Bone marrow (tissue), 2 donors: ENCODE measurements around the gene AREL1.

Source experiments
- DNase-seq, 2 donors: peaks; one replicate each; lab custom pipeline; 2025; lab: John Stamatoyannopoulos, UW

The AREL1 gene

DNA sequence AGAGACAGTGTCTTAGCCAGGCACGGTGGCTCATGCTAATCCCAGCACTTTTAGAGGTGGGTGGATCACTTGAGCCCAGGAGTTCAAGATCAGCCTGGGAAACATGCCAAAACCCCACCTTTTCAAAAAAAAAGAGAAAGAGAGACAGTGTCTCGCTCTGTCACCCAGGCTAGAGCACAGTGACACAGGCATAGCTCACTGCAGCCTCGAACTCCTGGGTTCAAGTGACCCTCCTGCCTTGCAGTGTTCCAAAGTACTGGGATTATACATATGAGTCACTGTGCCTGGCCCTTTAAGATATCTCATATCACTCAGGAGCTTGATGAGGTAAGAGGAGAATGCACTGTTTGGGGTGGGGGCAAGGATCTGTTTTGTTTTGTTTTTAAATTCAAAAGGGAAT lies 52.7 kb downstream of the AREL1 start:
- DNase-seq: no peak

DNA sequence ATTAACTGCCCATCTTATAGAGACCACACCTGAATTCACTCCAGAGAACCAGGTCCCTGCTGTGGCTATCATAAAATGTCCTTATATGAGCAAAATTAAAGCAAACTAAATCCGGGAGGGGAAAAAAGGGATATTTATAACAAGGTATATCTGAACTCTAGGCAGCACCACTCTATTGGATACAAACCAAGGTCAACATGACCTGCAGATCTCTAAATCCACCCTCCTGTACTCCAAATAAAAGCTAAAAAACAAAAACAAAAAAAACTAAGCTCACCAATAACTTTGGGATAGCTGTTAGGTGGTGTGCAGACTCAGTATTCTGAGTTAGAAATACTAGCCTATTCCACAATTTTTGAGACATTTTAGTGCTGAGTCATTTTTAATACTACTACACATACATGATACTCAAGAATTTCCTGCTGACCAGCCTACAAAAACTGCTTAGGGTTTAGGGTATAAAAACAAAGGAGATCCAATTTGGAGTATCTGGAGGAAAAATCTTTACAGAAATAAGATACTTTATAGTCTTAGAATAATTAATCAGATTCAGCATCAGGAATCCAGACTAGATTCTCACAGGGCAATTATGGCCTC lies 54.2 kb downstream of the AREL1 start:
- DNase-seq: no peak

DNA sequence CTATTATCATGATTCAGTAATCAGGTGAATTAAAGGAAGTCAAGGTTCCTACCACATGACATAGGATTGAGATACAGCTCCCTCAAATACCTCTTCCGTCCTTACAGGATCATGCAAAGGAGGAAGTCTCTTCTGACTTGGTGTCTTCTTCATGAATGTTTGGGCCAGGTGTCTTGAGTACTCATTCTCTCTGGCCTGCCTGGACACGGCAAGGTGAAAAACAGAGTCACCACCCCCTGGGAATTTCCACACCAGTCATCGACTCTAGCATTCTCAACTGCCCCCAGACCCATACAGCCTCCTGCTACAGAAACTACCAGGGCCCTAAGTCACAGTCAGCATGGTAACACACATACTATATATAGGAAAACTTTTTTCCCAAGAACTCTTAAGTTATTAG lies 55.9 kb downstream of the AREL1 start:
- DNase-seq: no peak

DNA sequence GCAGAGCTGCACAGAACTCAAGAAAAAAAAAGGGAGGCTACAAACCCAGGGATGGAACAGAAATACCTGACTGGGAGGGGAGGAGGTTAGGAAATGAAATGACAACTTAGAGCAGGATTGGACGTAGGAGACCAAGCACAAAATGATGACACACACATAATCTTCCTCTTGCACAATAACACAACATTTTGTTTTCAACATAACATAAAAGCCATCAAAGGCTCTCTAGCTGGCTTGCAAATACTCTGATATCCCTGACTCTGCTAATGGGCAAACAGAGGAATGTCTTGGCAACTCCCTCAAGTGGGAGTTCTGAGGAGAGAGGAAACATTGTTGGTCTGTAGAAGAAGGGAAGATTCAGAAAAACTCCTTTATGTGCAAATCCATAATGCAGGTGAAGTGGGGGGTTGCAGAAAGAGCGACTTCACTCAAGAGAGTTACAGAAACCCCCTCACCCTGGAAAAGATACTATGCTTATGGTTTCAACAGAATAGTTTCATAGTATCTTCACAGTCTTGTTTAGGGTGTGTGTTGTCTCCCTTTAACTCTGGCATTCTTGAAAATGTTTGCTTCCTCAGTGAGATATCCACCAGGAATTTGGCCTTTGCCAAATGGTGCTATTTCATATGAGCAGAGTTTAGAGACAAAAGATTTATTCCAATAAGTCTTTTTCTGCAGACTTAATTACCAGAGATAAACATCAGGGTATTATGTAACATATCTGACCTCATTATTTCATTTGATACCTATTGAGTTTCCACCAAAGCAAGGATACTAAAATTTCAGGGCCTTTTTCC lies 57.1 kb downstream of the AREL1 start:
- DNase-seq: no peak

DNA sequence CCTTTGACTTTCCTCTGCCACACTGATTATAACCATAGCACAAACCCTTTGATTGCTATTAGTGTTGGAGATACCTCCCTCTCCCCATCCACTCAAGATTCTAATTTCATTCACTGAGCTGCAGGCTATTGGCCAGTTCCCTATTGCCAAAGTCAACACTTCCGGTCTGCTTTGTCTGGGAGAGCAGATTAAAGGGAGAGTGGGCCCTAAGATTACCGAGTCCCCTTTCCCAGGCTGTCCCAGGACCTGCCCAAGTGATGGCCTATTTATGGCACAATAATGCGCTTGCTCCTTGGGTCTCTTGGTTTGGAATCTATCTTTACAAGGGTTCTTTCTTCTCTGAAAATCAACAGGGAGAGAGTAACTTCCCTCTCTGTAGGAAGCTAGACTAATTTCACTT lies 57.9 kb downstream of the AREL1 start:
- no peak for DNase-seq

DNA sequence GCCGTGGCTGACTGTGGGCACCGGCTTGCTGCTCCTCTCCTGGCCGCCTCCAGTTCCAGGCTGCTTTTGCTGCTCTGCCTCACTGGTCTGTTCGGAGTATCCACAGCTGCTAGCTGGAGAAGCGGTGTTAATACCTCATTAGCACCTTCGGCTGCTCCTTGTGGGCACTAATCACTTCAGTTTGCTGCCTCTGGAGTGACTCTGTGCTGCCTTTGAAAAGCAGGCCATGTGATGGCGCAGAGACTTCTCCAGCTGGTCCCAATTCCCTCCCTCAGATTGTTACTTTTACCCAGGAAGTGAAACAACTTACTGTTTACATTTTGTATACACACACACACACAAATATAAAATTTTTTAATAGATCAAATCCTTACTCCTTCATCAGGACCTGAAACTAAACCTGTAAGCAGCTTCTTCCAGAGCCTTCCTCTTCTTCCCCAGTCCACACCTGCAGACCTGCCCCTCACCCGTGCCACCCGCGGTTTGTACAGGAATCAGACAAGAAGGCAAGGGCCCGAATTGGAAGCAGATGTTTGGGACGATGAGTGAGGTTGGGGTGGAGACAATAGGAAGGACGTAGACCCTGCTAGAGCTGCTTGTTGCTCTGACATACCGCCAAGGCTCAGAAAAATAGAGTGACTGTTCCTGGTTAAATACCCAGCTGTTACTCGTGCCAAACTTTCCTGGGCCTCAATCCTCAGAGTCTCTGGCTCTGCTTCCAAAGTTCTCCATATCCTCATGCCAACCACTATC lies 59.3 kb downstream of the AREL1 start:
- DNase-seq: no peak

DNA sequence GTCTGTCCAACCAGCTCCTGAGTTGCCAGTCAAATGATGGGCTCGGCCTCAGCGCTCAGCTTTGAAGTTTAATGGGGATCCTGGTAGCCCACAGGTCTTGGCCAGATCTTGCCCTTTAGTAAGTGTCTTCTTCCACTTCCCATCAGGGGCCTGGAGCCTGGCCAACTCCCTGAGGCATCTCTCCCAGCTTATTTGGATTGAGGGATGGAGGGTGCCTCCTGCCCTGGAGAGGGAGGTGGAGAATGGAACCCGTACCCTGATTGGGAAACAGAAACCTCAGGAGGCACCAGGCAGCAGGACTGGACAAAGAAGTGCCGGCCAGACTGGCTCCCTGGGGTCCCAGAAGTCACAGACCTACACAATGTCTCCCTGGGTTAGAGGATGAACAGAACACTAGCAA lies 60.3 kb downstream of the AREL1 start:
- DNase-seq: no peak

DNA sequence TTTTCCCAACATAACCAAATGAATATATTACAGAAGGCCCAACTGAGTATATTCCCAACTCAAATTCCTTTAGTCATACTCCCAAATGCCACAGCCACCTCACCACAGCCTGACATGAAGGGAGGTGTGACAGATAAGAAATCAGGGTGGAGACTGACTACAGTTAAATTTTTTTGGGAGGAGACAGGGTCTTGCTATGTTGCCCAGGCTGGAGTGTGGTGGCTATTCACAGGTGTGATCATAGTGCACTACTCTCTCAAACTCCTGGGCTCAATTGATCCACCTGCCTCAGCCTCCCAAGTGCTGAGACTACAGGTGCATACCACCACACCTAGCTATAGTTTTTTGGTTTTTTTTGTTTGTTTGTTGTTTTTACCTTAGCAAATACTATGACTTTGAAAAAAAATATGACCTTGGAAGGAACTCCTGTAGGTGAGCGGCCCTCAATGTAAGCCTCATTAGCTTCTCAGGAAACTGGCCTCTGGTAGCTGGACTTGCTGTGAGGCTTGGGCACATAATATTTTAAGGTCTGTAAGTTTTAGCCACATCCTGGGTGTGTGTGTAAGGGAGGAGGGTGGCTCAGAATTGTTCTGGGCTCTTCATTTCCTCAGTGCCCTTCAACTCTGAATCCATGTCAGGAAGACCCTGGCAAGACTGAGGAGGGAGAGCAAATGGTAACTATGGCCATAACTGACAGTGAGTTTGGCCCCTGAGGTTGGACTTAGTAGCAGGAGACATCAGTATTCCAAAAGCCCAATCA lies 61.8 kb downstream of the AREL1 start:
- no peak for DNase-seq

DNA sequence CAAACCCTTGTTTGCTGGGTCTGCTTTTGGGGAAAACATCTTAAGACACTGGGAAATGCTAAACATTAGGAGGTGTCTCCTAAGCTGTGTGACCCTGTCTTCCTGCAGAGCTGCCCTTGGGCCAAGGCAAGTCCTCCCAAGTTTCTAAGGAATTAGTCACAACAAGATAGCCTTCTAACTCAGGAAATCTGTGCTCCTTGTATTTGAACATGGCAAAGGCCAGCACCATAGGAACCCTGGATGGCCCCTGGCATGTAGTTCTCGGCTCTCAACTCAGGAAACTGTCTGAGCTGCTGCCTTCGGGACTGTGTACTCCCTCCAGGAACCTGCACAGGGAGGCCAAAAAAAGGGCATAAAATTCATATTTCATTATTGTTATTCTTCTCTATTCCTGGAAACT lies 63.2 kb downstream of the AREL1 start:
- no peak for DNase-seq

DNA sequence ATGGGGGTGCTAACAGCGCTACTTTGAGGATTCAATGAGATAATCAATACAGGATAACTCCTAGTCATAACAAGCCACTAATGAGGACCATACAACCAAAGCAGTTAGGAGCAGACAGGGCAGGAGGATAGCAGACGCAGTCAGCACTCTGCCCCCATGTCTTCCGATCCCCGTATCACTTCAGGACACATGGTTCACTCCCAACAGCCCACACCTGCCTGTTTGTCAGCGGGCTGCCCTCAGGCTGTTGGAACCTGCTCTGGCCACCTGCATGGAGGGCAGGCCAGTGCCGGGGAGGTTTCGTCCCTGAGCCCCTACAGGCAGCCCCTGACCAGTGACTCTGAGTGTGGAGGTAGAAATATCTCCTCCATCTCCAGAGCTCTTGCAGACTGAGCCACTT lies 63.7 kb downstream of the AREL1 start:
- no peak for DNase-seq

DNA sequence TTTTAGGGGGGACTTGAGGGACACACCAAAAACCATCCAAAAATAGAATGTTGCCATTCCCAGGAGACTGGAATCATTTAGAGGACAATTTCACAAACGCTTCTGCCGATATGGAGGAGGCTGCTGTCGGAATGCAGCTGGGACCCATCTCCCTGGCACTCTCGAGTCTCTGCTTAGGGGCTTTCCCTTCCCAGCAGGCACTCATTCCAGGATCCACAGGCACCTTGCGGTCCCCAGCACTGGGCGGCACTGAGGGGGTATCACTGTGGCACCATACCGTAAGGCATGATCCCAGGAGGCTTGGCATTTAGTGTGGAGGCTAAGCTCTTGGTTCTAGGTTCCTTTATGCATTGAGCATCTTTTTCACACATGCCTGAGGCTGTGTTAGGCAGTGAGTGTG lies 64.3 kb downstream of the AREL1 start:
- no peak for DNase-seq

DNA sequence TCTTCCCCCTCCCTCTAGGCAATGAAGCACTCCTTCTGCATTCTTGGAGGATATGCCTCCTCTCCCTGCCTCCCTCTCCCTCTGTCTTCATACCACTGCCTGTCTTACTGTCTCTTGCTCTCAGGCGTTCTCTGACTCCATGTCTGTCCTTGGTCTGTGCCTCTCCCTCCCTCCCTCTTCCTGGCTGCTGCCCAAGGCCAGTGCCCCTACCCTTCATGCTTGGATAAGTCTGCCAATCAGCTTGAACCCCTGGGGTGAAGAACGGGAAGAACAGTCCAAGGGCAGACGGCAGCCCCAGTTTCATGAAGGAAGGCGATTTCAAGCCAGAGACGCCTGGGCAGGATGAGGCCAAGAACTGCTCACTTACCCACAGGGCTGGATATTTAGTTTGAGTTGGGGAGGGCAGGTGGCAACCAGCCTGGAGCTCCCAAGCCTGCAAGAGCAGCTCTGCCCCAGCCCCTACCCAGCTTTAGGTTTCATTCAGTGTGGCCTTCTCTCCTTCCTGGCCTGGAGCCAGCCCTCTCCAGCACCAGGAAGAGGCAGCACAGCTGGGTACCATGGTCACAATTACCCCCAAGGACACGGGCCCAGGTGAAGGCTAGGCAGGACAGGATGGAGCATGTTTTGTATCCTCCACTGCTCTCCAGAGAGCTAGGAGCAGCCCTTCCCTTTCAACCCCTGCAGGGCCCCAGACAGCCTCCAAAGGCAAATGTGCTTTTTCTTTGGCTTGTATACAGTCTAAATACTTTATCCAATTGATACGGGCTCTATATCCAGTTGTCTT lies 65.0 kb downstream of the AREL1 start:
- no peak for DNase-seq

DNA sequence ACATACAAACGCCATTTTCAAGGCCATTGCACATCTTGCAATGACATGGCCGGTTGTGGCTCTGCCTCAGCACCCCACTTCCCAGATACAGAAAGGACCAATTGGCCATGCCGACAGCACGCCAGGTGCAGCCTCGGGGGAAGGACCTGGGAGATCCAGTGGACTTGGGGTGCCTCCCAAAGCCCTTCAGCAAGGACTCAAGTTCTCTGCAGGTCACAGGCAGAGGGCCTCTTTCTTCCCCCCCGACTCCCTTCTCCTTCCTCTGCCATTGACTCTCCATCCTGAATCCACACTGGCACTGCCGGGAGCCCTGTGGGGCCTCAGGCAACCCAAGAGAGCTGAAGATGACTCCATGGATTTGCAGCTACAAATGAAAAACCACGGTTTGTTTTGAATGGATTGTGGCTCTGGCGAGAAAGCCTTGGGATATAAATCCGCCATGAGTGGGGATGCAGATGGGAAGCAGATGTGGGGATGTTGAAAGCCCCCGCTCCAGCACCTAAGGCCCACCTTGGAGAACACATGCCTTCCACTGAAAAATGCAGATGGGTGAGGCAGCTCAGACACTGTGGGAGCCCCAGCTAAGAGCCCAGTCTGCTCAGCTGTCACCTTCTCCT lies 65.7 kb downstream of the AREL1 start:
- DNase-seq: no peak

DNA sequence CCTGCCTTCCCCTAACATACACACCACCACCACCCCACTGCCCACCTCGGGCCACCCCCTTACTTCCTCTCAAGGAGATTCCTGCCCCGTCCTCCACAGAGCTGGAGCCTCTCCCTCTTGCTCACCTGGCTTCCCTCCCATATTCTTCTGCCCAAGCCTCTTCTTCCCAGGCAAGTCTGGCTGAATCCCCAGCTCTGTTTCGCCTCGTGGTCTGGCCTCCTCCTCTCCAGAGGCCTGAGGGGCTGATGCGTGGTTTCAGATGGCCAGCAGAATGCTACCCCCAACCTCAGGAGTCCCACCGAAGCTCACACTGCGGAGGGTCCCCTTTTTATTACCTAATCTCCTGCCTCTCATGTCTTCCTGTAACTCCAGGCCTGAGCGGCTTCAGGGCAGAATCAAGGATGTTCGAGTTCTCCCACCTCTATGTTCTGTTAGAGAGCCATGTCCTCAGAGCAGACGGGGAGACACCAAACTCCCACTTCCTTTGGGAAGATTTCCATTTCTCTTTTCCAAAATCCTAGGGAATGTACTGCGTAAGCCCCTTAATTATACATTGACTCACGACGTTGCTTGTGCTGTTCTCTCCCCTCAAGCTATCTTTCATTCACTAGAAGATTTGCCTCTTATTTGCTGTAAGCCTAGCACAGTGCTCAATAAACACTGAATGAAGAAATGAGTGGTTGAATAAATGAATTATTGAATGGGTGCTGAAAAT lies 67.0 kb downstream of the AREL1 start:
- no peak for DNase-seq

DNA sequence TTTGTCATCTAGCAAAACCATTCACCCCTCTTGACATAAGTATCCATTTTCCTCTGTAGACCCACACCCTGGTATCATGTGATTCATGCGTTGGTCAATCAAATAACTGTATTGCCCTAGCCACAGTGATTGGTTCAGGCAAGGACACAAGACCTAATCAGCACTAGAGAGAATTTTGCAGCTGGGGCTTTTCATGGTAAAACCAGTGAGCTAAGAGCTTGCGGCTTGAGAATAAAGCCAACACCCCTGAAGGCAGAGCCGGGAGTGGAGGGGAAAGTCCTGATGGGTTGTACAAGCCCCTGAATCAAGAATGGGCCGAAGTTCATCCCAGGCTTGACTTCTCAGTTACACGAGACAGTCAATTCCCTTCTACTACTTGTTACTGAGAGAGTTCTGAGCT lies 67.6 kb downstream of the AREL1 start:
- DNase-seq: no peak

DNA sequence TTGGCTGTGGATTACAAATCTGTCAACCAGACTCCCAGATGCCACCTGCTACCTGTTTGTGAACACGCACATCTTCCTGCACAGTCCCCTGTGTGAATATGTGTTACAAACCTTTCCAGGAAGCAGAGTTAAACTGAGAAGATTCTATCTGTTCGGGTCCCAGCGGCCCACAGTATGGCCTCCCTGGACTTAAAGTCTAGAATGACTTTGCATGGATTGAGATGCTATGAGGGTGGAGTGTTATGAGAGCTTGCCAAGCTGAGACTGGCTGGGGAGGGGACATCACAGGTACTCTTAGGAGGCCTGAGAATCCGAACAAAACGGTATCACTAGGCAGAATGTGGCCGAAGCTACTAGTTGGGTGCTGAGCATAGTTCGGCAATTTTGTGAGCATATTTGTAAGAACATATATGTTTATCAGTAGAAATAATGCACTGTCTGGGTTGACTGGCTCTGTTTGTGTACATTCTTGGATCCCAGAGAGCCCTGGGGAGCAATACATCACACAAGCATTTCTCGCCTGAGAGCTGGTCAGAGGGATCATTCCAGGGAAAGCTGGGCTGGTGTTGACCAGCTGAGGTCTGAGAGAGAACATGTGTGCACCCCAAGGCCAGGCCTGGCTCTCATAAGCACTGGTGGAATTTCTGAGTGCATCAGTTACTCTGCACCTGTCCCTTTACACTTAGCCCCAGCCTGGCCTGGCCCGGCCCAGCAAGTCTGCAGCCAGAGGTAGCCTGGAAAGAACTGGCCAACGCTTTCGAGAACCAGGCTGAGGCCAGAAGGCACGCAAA lies 71.1 kb downstream of the AREL1 start:
- no peak for DNase-seq

DNA sequence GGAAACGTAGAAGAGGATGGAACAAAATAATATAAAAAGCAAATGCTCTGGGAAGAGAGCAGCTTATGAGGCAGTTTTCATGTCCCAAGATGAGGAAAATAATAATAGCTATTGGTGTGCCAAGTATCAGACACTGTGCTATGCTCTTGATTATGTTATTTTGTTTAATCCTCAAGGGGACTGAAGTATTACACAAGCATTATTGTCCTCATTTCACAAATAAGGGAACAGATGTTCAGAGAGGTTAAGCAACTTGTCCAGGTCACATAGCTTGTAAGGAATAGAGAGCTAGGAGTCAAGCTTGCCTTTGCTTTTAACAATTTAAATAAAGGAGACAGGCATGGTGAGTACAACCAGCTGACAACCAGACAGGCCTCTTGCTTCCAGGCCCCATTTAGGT lies 73.9 kb downstream of the AREL1 start:
- no peak for DNase-seq

DNA sequence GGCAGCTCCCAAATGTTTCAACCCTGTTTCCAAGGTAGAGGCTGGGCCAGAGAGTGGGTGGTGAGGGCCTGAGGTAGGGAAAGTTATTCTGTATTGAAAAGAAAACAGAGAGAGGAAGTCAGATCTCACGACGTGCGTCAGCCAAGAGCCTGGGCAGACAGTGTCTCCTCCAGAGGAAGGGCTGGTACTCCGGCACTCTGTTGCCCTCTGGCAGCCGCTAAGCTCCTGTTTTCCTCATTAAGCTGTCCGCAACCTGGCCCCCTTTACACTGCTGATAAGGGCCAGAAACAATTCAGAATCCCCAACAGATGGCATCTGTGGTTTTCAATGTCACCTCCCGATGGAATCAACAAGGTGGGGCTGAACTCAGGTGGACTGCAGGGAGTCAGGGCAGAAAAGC lies 74.8 kb downstream of the AREL1 start:
- DNase-seq: no peak

DNA sequence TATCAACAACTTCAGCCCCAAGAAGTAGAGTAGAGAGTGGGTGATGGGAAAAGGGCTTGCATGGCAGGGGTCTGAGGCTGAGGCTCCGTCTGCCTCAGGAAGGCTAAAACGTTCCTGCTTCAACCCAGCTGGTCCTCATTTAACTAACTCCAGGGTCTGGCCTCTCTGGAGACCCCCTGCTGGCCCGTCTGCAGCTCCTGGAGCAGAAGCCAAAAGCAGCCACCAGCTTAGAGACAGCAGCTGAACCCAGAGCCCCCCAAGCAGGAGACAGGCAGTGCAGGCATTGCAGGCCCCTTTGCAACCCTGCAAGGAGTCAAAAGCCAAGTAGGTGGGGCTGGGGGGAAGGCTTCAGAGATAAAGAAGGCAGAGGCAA lies 75.7 kb downstream of the AREL1 start:
- DNase-seq: no peak
